GM10847 (cell line): ENCODE measurements around the gene CRTAC1.

Experiments
- POLR2A ChIP-seq: IDR thresholded peaks from 2 replicates; pipeline ENCODE4 v1.6.1; 2011; ENCODE audit not compliant: insufficient read length; ENCODE audit errors: extremely low read depth

The CRTAC1 gene

GRCh38 chr10:97961945-97962344 lies 68.5 kb downstream of the CRTAC1 start:
- TF ChIP-seq POLR2A = no peak

GRCh38 chr10:97960269-97961056 lies 70.0 kb downstream of the CRTAC1 start:
- no peak for TF ChIP-seq POLR2A

GRCh38 chr10:97949462-97949861 lies 81.0 kb downstream of the CRTAC1 start:
- no peak for TF ChIP-seq POLR2A

GRCh38 chr10:97948822-97949221 lies 81.6 kb downstream of the CRTAC1 start:
- no peak for TF ChIP-seq POLR2A

GRCh38 chr10:97944772-97945171 lies 85.6 kb downstream of the CRTAC1 start:
- TF ChIP-seq POLR2A = no peak

GRCh38 chr10:97943294-97943693 lies 87.1 kb downstream of the CRTAC1 start:
- TF ChIP-seq POLR2A = no peak

GRCh38 chr10:97940534-97940933 lies 89.9 kb downstream of the CRTAC1 start:
- TF ChIP-seq POLR2A = no peak

GRCh38 chr10:97939446-97939990 lies 90.9 kb downstream of the CRTAC1 start:
- no peak for TF ChIP-seq POLR2A

GRCh38 chr10:97937928-97938327 lies 92.5 kb downstream of the CRTAC1 start:
- no peak for TF ChIP-seq POLR2A

- TF ChIP-seq POLR2A = no peak
Measured at GRCh38 chr10:97937054-97937453, 93.4 kb downstream of the CRTAC1 start.

GRCh38 chr10:97936126-97936525 lies 94.3 kb downstream of the CRTAC1 start:
- no peak for TF ChIP-seq POLR2A

- no peak for TF ChIP-seq POLR2A
Measured at GRCh38 chr10:97932932-97933530, 97.4 kb downstream of the CRTAC1 start.

GRCh38 chr10:97931041-97931440 lies 99.4 kb downstream of the CRTAC1 start:
- no peak for TF ChIP-seq POLR2A

- no peak for TF ChIP-seq POLR2A
Measured at GRCh38 chr10:97928897-97929296, 101.5 kb downstream of the CRTAC1 start.

- TF ChIP-seq POLR2A = no peak
Measured at GRCh38 chr10:97927622-97928021, 102.8 kb downstream of the CRTAC1 start.

GRCh38 chr10:97926055-97926454 lies 104.4 kb downstream of the CRTAC1 start:
- no peak for TF ChIP-seq POLR2A
